Measurements from ENCODE around the gene UGT2B17. TPM values are rescaled to one million over a fixed set of nuclear protein-coding genes. Genes with fewer than 3 reads are reported as not detected.

Gene UGT2B17
- total and polyA plus RNA-seq, 2 donors (not counting 3 experiments of a cell fraction or from before 2014, with no cell fraction given), result not detected

- Histone ChIP-seq H3K4me1 (ENCODE audit: control insufficient read depth, extremely low read depth, insufficient read depth, low read length) (no peaks in the 10 kb centered on the region), H3K27ac (ENCODE audit: insufficient read depth, low read depth, low read length) (no peak overlapping the region), H2AFZ (ENCODE audit: low read depth, low read length) (no peak overlapping the region), H3K9ac (replicated peaks; ENCODE audit: extremely low read depth, insufficient read depth, low read length) (no peak overlapping the region), H4K20me1 (replicated peaks; ENCODE audit: control insufficient read depth, extremely low read depth, insufficient read depth, low read length) (no peaks in the 10 kb centered on the region), H3K4me2 (ENCODE audit: insufficient read depth, low read length) (no peak overlapping the region), H3K79me2 (ENCODE audit: control insufficient read depth, insufficient read depth, low read length) (no peaks in the 10 kb centered on the region), H3K36me3 (ENCODE audit: control insufficient read depth in 2 of 2, extremely low read depth in 1 of 2, insufficient read depth in 2 of 2, low read length in 2 of 2) (no peaks in the 10 kb centered on the region), H3K27me3 (ENCODE audit: control insufficient read depth in 2 of 2, insufficient read depth in 2 of 2, low read length in 2 of 2) (no peaks in the 10 kb centered on the region), H3K9me3 (replicated peaks; ENCODE audit: control insufficient read depth, insufficient read depth, low read length) (no peaks in the 10 kb centered on the region), H3K4me3 (replicated peaks in 1 of 3; ENCODE audit: insufficient read depth in 1 of 3, low read depth in 1 of 3, low read length in 3 of 3) (no peak overlapping the region), H3K9me1 (replicated peaks; ENCODE audit: control insufficient read depth, extremely low read depth, insufficient read depth, low read length) (no peaks in the 10 kb centered on the region)
- no TSS peak for BruUV-seq (replicated peaks)
- intact Hi-C loops (cut with micrococcal nuclease), result no loop called here
- dilution Hi-C loops (cut with MboI; ENCODE audit: extremely low pct_ligation_motif_present, low sequenced_read_pairs), result no loop called here
- FAIRE-seq (no peak), DNase-seq (ENCODE audit: low read depth, low spot score) (no peak)
- TF ChIP-seq MYC (IDR thresholded peaks at IDR 0.05; ENCODE audit: low read depth, low read length) (no peak), POLR2A (IDR thresholded peaks at IDR 0.05; ENCODE audit: low read depth, low read length) (no peak), MAX (IDR thresholded peaks at IDR 0.05; ENCODE audit: insufficient read depth, insufficient read length) (no peak), POLR2AphosphoS5 (IDR thresholded peaks at IDR 0.05; ENCODE audit: insufficient read depth, low read depth, low read length) (no peak), GATA2 (IDR thresholded peaks at IDR 0.05; ENCODE audit: insufficient read depth, insufficient read length, low read depth, low read length) (no peak), JUN (IDR thresholded peaks at IDR 0.05; ENCODE audit: borderline replicate concordance, insufficient read depth, insufficient read length, low read depth) (no peak), EZH2 (IDR thresholded peaks at IDR 0.05; ENCODE audit: borderline replicate concordance, low read depth, low read length, severe bottlenecking) (no peak)
- ChIA-PET CTCF (no interaction called here), POLR2A (no interaction called here)
These were observed 39.7 kb upstream of the UGT2B17 start for GRCh38 chr4:68615699-68616422.

GRCh38 chr4:68613752-68614151 is 37.6 kb upstream of the UGT2B17 start:
- Histone ChIP-seq H3K36me3 (ENCODE audit: control insufficient read depth in 2 of 2, extremely low read depth in 1 of 2, insufficient read depth in 2 of 2, low read length in 2 of 2) (no peaks in the 10 kb centered on the region), H3K9me1 (replicated peaks; ENCODE audit: control insufficient read depth, extremely low read depth, insufficient read depth, low read length) (no peaks in the 10 kb centered on the region), H2AFZ (ENCODE audit: low read depth, low read length) (no peak overlapping the region), H3K4me3 (replicated peaks in 1 of 3; ENCODE audit: insufficient read depth in 1 of 3, low read depth in 1 of 3, low read length in 3 of 3) (no peak overlapping the region), H3K4me1 (ENCODE audit: control insufficient read depth, extremely low read depth, insufficient read depth, low read length) (no peaks in the 10 kb centered on the region), H3K9me3 (replicated peaks; ENCODE audit: control insufficient read depth, insufficient read depth, low read length) (no peaks in the 10 kb centered on the region), H3K27me3 (ENCODE audit: control insufficient read depth in 2 of 2, insufficient read depth in 2 of 2, low read length in 2 of 2) (no peaks in the 10 kb centered on the region), H3K9ac (replicated peaks; ENCODE audit: extremely low read depth, insufficient read depth, low read length) (no peak overlapping the region), H3K4me2 (ENCODE audit: insufficient read depth, low read length) (no peak overlapping the region), H3K79me2 (ENCODE audit: control insufficient read depth, insufficient read depth, low read length) (no peaks in the 10 kb centered on the region), H4K20me1 (replicated peaks; ENCODE audit: control insufficient read depth, extremely low read depth, insufficient read depth, low read length) (no peaks in the 10 kb centered on the region), H3K27ac (ENCODE audit: insufficient read depth, low read depth, low read length) (no peak overlapping the region)
- intact Hi-C loops (cut with micrococcal nuclease) (no loop called here), dilution Hi-C loops (cut with MboI; ENCODE audit: extremely low pct_ligation_motif_present, low sequenced_read_pairs) (no loop called here)
- DNase-seq (ENCODE audit: low read depth, low spot score) (no peak), FAIRE-seq (no peak)
- no TSS peak for BruUV-seq (replicated peaks)
- no peak for TF ChIP-seq JUN (IDR thresholded peaks at IDR 0.05; ENCODE audit: borderline replicate concordance, insufficient read depth, insufficient read length, low read depth)
- TF ChIP-seq MYC (IDR thresholded peaks at IDR 0.05; ENCODE audit: low read depth, low read length), result no peak
- TF ChIP-seq EZH2 (IDR thresholded peaks at IDR 0.05; ENCODE audit: borderline replicate concordance, low read depth, low read length, severe bottlenecking), result no peak
- TF ChIP-seq MAX (IDR thresholded peaks at IDR 0.05; ENCODE audit: insufficient read depth, insufficient read length), result no peak
- no peak for TF ChIP-seq POLR2A (IDR thresholded peaks at IDR 0.05; ENCODE audit: low read depth, low read length)
- TF ChIP-seq GATA2 (IDR thresholded peaks at IDR 0.05; ENCODE audit: insufficient read depth, insufficient read length, low read depth, low read length), result no peak
- TF ChIP-seq FOS (IDR thresholded peaks at IDR 0.05; ENCODE audit: borderline replicate concordance, insufficient read depth, low read length), result no peak
- no peak for TF ChIP-seq POLR2AphosphoS5 (IDR thresholded peaks at IDR 0.05; ENCODE audit: insufficient read depth, low read depth, low read length)
- no peak for TF ChIP-seq CTCF (IDR thresholded peaks at IDR 0.05; ENCODE audit: extremely low read depth in 1 of 2, insufficient read depth in 1 of 2, low read depth in 1 of 2, low read length in 2 of 2)
- CTCF ChIA-PET, result no interaction called here
- POLR2A ChIA-PET, result no interaction called here

Measured in endothelial cell of umbilical vein (primary cell).